ENCODE measurements around the gene NCAM2.

The NCAM2 gene

GRCh38 chr21:21231913-21232312, 233.7 kb downstream of the NCAM2 start:
- DNase-seq (ENCODE audit: low read depth in 1 of 2, low spot score in 1 of 2), result no peak
- in situ Hi-C loops (cut with HindIII; ENCODE audit: low pct_unique_long_range_greater_than_20kb, low sequenced_read_pairs), result no loop called here
- TF ChIP-seq JUND (IDR thresholded peaks at IDR 0.05; ENCODE audit: low read depth), result no peak

DNA sequence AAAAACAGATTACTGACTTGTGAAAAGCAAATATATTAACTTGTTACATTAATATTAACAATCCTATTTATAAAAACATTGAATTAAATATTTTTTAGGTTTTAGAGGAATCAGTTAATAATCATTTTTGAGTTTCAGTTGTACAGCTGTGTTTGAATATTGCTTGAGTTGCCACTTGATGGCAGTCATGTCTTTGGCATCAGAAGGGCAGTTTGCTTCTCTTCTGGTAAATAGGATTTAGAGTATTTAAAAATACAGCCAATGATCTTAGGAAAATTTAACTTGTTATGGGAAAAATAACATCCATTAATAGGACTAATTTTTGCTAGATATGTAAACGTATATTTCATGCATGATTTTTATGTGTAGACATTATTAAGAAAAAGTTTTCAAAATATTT, 234.1 kb downstream of the NCAM2 start:
- in situ Hi-C loops (cut with HindIII; ENCODE audit: low pct_unique_long_range_greater_than_20kb, low sequenced_read_pairs), result no loop called here
- no peak for TF ChIP-seq JUND (IDR thresholded peaks at IDR 0.05; ENCODE audit: low read depth)

GRCh38 chr21:21233051-21233450, 234.8 kb downstream of the NCAM2 start:
- no peak for TF ChIP-seq JUND (IDR thresholded peaks at IDR 0.05; ENCODE audit: low read depth)
- in situ Hi-C loops (cut with HindIII; ENCODE audit: low pct_unique_long_range_greater_than_20kb, low sequenced_read_pairs), result no loop called here
- no peak for DNase-seq (ENCODE audit: low read depth in 1 of 2, low spot score in 1 of 2)

More for the DNA sequence above, 234.1 kb downstream of the NCAM2 start:
- peak in 1 of 2 experiments; percentile 73 for DNase-seq (ENCODE audit: low read depth in 1 of 2, low spot score in 1 of 2)

DNA sequence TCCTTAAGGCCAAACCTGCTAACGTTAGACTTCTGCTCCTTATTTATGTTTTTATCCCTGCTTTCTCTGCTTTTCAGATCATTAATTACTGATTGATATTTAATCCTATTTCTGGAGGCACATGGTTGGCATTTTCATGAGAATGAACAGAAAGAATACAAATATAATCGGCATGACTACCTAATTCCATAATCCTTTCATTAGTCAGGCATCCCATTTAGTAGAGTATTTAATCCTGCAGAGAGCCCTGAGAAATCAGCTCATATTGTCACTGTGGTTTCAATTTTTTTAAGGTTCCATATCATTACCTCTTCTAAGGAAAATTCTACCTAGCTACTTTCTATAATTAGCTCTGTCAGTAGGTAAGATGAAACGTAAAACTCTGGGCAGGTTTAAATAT, 238.8 kb downstream of the NCAM2 start:
- in situ Hi-C loops (cut with HindIII; ENCODE audit: low pct_unique_long_range_greater_than_20kb, low sequenced_read_pairs), result no loop called here
- TF ChIP-seq JUND (IDR thresholded peaks at IDR 0.05; ENCODE audit: low read depth), result no peak
- no peak for DNase-seq (ENCODE audit: low read depth in 1 of 2, low spot score in 1 of 2)

GRCh38 chr21:21238629-21239400, 240.6 kb downstream of the NCAM2 start:
- peak; percentile 8 to 96 for DNase-seq (ENCODE audit: low read depth in 1 of 2, low spot score in 1 of 2)
- TF ChIP-seq JUND (IDR thresholded peaks at IDR 0.05; ENCODE audit: low read depth), result peak; percentile 99
- in situ Hi-C loops (cut with HindIII; ENCODE audit: low pct_unique_long_range_greater_than_20kb, low sequenced_read_pairs), result no loop called here

- DNase-seq (ENCODE audit: low read depth in 1 of 2, low spot score in 1 of 2), result no peak
- TF ChIP-seq JUND (IDR thresholded peaks at IDR 0.05; ENCODE audit: low read depth), result no peak
- in situ Hi-C loops (cut with HindIII; ENCODE audit: low pct_unique_long_range_greater_than_20kb, low sequenced_read_pairs), result no loop called here
Measured at GRCh38 chr21:21241391-21241790, 243.2 kb downstream of the NCAM2 start.

GRCh38 chr21:21246007-21246406, 247.8 kb downstream of the NCAM2 start:
- no peak for DNase-seq (ENCODE audit: low read depth in 1 of 2, low spot score in 1 of 2)
- TF ChIP-seq JUND (IDR thresholded peaks at IDR 0.05; ENCODE audit: low read depth), result no peak
- in situ Hi-C loops (cut with HindIII; ENCODE audit: low pct_unique_long_range_greater_than_20kb, low sequenced_read_pairs), result no loop called here

DNA sequence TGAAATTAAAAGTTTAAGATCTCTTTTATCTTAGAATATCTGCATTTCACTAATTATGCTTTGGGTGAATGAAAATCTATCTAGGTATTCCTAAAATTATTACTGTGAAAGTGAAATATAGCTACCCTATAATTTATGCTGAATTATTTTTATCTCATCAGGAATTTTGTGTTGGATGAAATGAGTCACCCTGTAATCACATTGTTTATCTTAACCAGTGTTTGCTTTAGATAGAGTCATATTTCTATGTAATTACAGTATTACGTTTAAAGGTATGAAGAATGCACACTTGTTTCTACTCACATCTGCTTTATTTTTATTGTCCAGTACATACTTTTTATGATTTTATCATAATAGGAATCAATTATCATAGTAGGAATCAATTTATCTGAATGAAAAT, 249.2 kb downstream of the NCAM2 start:
- in situ Hi-C loops (cut with HindIII; ENCODE audit: low pct_unique_long_range_greater_than_20kb, low sequenced_read_pairs), result no loop called here
- peak; percentile 35; the same call in 1 of the 2 replicates for TF ChIP-seq JUND (IDR thresholded peaks at IDR 0.05; ENCODE audit: low read depth)
- DNase-seq (ENCODE audit: low read depth in 1 of 2, low spot score in 1 of 2), result no peak

DNA sequence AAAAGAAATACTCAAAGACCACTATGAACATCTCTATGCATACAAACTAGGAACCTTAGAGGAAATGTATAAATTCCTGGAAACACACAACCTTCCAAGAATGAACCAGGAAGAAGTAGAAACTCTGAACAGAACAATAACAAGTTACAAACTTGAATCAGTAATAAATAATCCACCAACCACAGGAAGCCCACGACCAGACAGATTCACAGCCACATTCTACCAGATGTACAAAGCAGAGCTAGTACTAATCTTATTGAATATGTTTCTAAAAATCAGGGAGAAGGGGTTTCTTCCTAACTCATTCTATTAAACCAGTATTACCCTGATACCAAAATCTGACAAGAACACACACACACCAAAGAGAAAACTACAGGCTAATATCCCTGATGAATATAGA, 263.8 kb downstream of the NCAM2 start:
- in situ Hi-C loops (cut with HindIII; ENCODE audit: low pct_unique_long_range_greater_than_20kb, low sequenced_read_pairs), result no loop called here
- no peak for DNase-seq (ENCODE audit: low read depth in 1 of 2, low spot score in 1 of 2)
- TF ChIP-seq JUND (IDR thresholded peaks at IDR 0.05; ENCODE audit: low read depth), result no peak

DNA sequence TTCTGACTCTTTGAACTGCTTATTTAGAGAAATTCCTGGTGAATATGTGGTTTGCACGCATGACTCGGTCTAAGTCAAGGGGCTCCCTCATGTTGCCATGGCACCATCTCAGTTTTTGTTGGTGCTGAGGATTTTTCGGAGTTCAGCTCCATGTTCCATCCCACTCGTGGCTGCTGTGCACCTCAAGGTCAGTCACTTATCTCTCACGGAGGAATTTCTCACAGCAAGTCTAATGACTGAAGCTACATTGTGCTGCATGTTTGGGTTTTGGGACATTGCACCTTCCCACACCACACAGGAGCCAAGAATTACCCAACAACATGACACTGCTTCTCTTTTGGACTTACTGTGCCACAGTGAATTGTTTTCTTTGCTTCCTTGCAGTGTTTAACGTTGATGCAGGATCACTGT, 269.9 kb downstream of the NCAM2 start:
- DNase-seq (ENCODE audit: low read depth in 1 of 2, low spot score in 1 of 2), result peak in 1 of 2 experiments; percentile 71
- TF ChIP-seq JUND (IDR thresholded peaks at IDR 0.05; ENCODE audit: low read depth), result no peak
- in situ Hi-C loops (cut with HindIII; ENCODE audit: low pct_unique_long_range_greater_than_20kb, low sequenced_read_pairs), result no loop called here

DNA sequence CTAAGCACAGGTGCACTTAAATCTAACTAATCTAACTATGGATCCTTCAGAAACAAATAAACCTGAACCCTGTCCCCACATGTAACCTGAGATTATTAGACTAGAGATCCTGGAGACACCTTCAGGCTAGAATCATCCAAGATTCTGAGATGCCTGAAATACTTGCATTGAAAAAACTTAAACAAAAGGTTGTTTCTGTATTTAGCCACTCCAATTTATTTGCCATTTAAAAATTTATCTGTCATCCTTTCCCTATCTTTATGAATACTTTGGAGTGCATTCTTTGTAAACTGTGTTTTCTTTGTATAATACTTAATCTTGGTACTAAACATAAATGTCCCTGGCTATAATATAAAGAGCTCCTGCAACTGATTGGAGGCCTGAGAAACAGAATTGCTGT, 270.7 kb downstream of the NCAM2 start:
- DNase-seq (ENCODE audit: low read depth in 1 of 2, low spot score in 1 of 2), result peak in 1 of 2 experiments; percentile 79
- in situ Hi-C loops (cut with HindIII; ENCODE audit: low pct_unique_long_range_greater_than_20kb, low sequenced_read_pairs), result no loop called here
- TF ChIP-seq JUND (IDR thresholded peaks at IDR 0.05; ENCODE audit: low read depth), result peak; percentile 91

GRCh38 chr21:21279193-21279901, 281.1 kb downstream of the NCAM2 start:
- in situ Hi-C loops (cut with HindIII; ENCODE audit: low pct_unique_long_range_greater_than_20kb, low sequenced_read_pairs), result no loop called here
- DNase-seq (ENCODE audit: low read depth in 1 of 2, low spot score in 1 of 2), result no peak
- no peak for TF ChIP-seq JUND (IDR thresholded peaks at IDR 0.05; ENCODE audit: low read depth)

DNA sequence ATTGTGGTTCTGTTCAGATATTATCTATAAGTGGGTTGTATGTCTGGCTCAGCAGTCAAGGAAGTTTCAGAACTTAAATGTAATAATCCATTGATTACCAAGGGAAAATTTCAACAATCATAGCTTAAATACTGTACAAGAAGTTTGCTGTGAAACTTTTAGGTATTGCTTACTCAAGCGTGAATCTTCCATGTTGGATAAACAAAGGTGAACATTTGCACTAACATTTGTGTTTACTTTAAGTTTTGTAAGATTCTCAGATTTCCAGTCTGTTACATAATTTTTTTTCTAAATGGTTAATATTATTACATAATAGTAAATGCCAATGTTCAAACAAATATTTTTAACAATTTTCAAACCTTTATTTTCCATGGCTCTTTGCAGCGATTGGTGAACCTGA, 285.6 kb downstream of the NCAM2 start:
- TF ChIP-seq JUND (IDR thresholded peaks at IDR 0.05; ENCODE audit: low read depth), result no peak
- in situ Hi-C loops (cut with HindIII; ENCODE audit: low pct_unique_long_range_greater_than_20kb, low sequenced_read_pairs), result no loop called here
- DNase-seq (ENCODE audit: low read depth in 1 of 2, low spot score in 1 of 2), result no peak
